Nephron progenitor cell (in vitro differentiated cells): ENCODE measurements around the gene TTC21A.

ENCODE experiments used
- DNase-seq: peaks from one replicate; pipeline ENCODE4 v3.0.0; 2021
- H3K27ac Mint-ChIP-seq: 2 replicates; pipeline ENCODE4 v1.8.0; 2021; ENCODE audit warnings: mild to moderate bottlenecking, moderate library complexity, mixed read lengths
- H3K27me3 Mint-ChIP-seq: 2 replicates; pipeline ENCODE4 v1.8.0; 2021; ENCODE audit warnings: mild to moderate bottlenecking, low read depth, mixed read lengths; ENCODE audit not compliant: poor library complexity
- H3K36me3 Mint-ChIP-seq: 2 replicates; pipeline ENCODE4 v1.8.0; 2021; ENCODE audit warnings: low read depth, mixed read lengths
- H3K4me1 Mint-ChIP-seq: 2 replicates; pipeline ENCODE4 v1.8.0; 2021; ENCODE audit warnings: mixed read lengths
- H3K4me3 Mint-ChIP-seq: 2 replicates; pipeline ENCODE4 v1.8.0; 2021; ENCODE audit warnings: mild to moderate bottlenecking, moderate library complexity, mixed read lengths
- H3K9me3 Mint-ChIP-seq: 2 replicates; pipeline ENCODE4 v1.8.0; 2021; ENCODE audit warnings: mild to moderate bottlenecking, moderate library complexity, mixed read lengths
- TF ChIP-seq, protein P1 (sequence below): fragments of 200-600 bp; sonication (generic); IDR thresholded peaks from 2 replicates; pipeline ENCODE4 v1.5.0; 2021; ENCODE audit warnings: antibody characterized with exemption

The TTC21A gene

DNA sequence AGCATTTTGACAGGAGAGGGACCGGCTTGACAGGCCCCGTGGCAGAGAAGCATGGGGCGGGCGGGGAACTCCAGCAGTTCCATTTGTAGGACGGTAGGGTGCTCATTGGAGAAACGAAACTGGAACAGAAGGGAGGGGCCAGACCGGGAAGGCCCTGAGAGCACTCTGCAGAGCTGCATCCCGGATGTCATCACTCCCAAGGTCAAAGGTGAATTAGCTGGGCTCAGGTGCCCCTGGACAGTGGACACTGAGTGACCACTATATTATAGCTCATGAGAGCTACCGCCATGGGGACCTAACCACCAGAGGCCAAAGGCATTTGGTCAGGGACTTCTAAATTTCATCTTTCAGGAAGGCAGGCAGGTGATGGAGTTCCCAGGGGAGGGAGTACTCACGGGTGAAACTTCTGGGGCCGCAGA is 38.6 kb downstream of the TTC21A start:
- peak overlapping the region; percentile 73 for H3K4me3 Mint-ChIP-seq
- no peaks in the 10 kb centered on the region for H3K27me3 Mint-ChIP-seq
- no peaks in the 10 kb centered on the region for H3K9me3 Mint-ChIP-seq
- no peak for DNase-seq
- peaks cover 36% of the 10 kb centered on the region for H3K36me3 Mint-ChIP-seq
- H3K27ac Mint-ChIP-seq = peak overlapping the region; percentile 99
- TF ChIP-seq, protein P1, sequence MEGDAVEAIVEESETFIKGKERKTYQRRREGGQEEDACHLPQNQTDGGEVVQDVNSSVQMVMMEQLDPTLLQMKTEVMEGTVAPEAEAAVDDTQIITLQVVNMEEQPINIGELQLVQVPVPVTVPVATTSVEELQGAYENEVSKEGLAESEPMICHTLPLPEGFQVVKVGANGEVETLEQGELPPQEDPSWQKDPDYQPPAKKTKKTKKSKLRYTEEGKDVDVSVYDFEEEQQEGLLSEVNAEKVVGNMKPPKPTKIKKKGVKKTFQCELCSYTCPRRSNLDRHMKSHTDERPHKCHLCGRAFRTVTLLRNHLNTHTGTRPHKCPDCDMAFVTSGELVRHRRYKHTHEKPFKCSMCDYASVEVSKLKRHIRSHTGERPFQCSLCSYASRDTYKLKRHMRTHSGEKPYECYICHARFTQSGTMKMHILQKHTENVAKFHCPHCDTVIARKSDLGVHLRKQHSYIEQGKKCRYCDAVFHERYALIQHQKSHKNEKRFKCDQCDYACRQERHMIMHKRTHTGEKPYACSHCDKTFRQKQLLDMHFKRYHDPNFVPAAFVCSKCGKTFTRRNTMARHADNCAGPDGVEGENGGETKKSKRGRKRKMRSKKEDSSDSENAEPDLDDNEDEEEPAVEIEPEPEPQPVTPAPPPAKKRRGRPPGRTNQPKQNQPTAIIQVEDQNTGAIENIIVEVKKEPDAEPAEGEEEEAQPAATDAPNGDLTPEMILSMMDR = no peak
- peaks cover 70% of the 10 kb centered on the region for H3K4me1 Mint-ChIP-seq

DNA sequence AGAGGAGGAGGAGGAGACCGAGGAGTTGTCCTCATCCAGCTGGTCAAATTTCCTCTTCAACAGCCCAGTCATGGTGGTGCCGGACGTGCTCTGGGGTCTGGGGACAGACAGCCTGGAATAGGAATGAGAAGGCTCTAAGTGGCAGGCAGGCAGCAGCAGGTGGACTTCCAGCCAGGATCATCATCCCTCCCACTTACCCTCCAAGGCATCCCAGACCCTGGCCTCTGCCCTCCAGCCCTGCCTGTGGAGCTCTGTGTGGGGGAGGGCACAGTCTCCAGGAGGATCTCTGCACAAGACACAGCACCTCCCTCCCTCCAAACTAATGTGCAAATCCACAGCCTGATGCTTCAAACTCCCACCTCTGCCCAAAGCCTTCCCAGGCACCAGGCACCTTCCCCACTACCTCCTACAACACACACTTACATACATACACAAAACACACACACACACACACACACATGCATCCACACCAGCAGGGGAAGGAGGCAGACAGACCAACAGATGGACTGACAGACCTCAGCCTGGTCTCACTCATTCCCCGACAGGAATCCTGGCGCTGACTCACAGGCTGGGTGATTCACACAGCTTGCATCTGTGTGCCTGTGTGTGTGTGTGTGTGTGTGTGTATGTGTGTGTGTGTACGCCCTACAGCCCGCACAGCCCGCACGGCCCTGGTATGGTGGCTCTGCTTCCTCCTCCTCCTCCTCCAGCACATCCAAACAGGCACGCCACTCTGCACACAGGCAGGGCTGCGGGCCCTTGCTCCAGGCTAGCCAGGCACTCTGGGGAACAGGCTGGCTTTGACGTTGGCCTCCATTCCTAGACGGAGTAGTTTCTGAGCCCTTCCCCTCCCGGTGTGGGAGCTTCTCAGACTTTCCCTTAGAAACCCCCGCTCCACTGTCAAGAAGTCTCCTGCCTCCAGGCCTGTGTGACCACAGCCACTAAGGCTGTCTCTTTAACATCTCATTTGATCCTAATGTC is 39.4 kb downstream of the TTC21A start:
- DNase-seq = peak; percentile 33
- TF ChIP-seq, protein P1 = no peak
- Mint-ChIP-seq H3K27me3 (no peaks in the 10 kb centered on the region), H3K27ac (peak overlapping the region; percentile 99), H3K4me1 (peaks cover 78% of the 10 kb centered on the region), H3K36me3 (peaks cover 32% of the 10 kb centered on the region), H3K9me3 (no peaks in the 10 kb centered on the region), H3K4me3 (peak overlapping the region; percentile 73)

DNA sequence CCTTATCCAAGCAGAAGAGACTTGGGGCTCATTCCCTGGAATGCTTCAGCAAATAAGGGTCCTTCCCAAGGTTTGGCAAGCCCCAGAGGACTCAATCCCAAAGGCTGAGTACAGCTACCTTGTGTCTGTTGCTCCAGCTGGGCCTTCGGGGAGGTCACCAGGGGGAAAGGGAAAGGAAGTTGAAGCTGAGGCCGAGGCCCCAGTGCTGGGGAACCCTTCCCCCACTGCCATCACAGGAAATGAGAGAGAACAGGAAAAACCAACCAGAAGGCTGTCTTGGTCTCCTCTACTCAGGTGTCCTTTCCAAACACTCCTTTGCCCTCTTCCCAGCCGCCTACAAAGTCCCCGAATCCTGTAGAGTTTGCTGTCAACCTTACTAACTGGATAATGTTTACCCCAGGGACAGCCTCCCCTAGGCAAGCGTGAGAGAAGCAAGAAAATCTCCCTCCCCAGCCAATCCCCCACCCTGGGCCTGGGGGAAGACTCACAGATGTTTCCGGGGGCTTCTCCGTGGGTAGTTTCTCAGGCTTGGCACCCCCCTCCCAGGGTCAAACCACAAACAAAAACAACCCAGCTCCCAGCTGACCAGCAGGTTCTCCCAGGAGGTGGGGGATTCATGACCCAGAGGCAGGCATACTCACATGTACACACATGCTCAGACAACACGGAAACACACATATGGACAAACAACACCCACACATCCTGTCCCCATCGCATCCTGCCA is 40.4 kb downstream of the TTC21A start:
- H3K36me3 Mint-ChIP-seq = peaks cover 26% of the 10 kb centered on the region
- H3K4me3 Mint-ChIP-seq = peak overlapping the region; percentile 73
- H3K27ac Mint-ChIP-seq = peak overlapping the region; percentile 99
- TF ChIP-seq, protein P1 = no peak
- H3K4me1 Mint-ChIP-seq = peaks cover 82% of the 10 kb centered on the region
- no peaks in the 10 kb centered on the region for H3K9me3 Mint-ChIP-seq
- no peaks in the 10 kb centered on the region for H3K27me3 Mint-ChIP-seq
- DNase-seq = no peak

DNA sequence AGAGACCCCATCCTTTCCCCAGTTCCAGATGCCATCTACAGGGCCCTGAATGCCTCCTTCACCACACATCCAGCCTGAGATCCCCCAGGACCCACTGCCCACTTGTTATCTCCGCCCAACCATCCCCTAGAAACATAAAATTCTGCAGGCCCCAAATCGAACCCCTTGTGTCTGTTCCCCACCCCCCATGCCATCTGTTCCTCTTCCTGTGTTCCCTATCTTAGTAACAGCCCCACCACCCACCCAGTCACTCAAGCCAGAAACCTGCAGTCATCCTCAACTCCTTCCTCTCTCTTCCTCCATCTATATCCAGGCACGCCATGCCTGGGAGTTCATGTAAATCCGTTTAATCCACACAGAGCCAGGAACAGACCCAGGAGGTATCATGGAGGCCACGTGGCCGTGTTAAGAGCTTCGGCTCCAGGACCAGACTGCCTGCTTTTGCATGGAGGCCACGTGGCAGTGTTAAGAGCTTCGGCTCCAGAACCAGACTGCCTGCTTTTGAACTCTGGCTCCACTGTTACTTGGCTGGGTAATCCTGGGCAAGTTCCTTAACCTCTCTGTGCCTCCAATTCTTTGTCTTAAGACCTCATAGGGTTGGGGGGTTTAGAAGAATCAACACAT is 41.1 kb downstream of the TTC21A start:
- H3K27ac Mint-ChIP-seq = peak overlapping the region; percentile 99
- no peaks in the 10 kb centered on the region for H3K27me3 Mint-ChIP-seq
- no peak for DNase-seq
- TF ChIP-seq, protein P1 = no peak
- peaks cover 82% of the 10 kb centered on the region for H3K4me1 Mint-ChIP-seq
- H3K4me3 Mint-ChIP-seq = peak overlapping the region; percentile 95
- no peaks in the 10 kb centered on the region for H3K9me3 Mint-ChIP-seq
- H3K36me3 Mint-ChIP-seq = peaks cover 20% of the 10 kb centered on the region

DNA sequence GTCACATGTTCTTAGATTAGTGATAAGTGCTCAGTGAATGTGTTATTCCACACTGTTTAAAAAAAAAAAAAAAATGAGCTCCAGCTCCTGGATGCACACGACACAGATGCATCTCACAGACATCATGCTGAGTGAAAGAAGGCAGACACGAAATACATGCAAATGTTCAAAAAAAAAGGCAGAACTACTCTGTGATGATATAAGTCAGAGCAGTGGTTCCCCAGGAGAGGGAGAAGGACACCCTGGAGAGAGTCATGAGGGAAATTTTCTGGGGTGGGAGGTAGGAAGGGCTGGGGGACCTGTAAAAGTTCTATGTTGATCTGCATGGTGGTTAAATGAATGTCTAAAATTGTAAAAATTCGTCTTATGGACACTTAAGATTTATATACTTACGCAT is 41.6 kb downstream of the TTC21A start:
- Mint-ChIP-seq H3K4me1 (peaks cover 83% of the 10 kb centered on the region), H3K27ac (peak overlapping the region; percentile 99), H3K4me3 (peak overlapping the region; percentile 95), H3K36me3 (peaks cover 15% of the 10 kb centered on the region), H3K9me3 (no peaks in the 10 kb centered on the region), H3K27me3 (no peaks in the 10 kb centered on the region)
- no peak for DNase-seq
- TF ChIP-seq, protein P1 = no peak
